Common myeloid progenitor, CD34-positive (primary cell): ENCODE results near the gene ACOD1.

Source experiments
- CTCF ChIA-PET: fragments of 350-600 bp; sonication (Branson Sonifier 250); formaldehyde crosslinking; loops from one replicate; lab custom pipeline; 2021; ENCODE audit warnings: antibody characterized with exemption; lab: Charles Lee
- POLR2A ChIA-PET: fragments of 350-600 bp; sonication (Branson Sonifier 250); formaldehyde crosslinking; loops from one replicate; lab custom pipeline; 2021; ENCODE audit warnings: antibody characterized with exemption; lab: Charles Lee
- DNase-seq, 3 donors: peaks; one replicate each; pipeline versions ENCODE4 v3.0.0 to v3.0.0-alpha.2; 2013
- H3K27ac ChIP-seq, 2 experiments: 1 replicate in 1 of 2; 2 replicates in 1 of 2; pipeline ENCODE4 v1.7.0; 2013; ENCODE audit warnings: inconsistent platforms in 2 of 2, low read length in 2 of 2, mild to moderate bottlenecking in 2 of 2, low read depth in 1 of 2, moderate library complexity in 1 of 2; ENCODE audit not compliant: severe bottlenecking in 2 of 2, insufficient read depth in 1 of 2, poor library complexity in 1 of 2
- H3K27me3 ChIP-seq, 5 experiments: replicated peaks in 2 of 5; 1 replicate in 3 of 5; 2 replicates in 2 of 5; pipeline versions ENCODE4 v1.6.1 to v1.7.0; 2013; ENCODE audit warnings: low read length in 4 of 5, mild to moderate bottlenecking in 2 of 5, moderate library complexity in 2 of 5, inconsistent platforms in 1 of 5; ENCODE audit not compliant: insufficient read depth in 5 of 5, control insufficient read depth in 4 of 5
- H3K36me3 ChIP-seq, 4 experiments: 1 replicate in 2 of 4; 2 replicates in 2 of 4; pipeline versions ENCODE4 v1.6.1 to v1.7.0; 2013; ENCODE audit warnings: low read length in 3 of 4, control low read depth in 1 of 4, mild to moderate bottlenecking in 1 of 4; ENCODE audit not compliant: control insufficient read depth in 4 of 4, insufficient read depth in 4 of 4
- H3K4me1 ChIP-seq, 4 experiments: 1 replicate in 3 of 4; 2 replicates in 1 of 4; pipeline versions ENCODE4 v1.6.1 to v1.7.1; 2013; ENCODE audit warnings: low read length in 3 of 4, mild to moderate bottlenecking in 3 of 4, control low read depth in 1 of 4, inconsistent platforms in 1 of 4, moderate library complexity in 1 of 4; ENCODE audit not compliant: control insufficient read depth in 4 of 4, insufficient read depth in 4 of 4; ENCODE audit errors: control extremely low read depth in 1 of 4
- H3K4me3 ChIP-seq, 7 experiments: 1 replicate in 4 of 7; 2 replicates in 3 of 7; pipeline versions ENCODE4 v1.5.1 to v1.7.0; 2013; ENCODE audit warnings: mild to moderate bottlenecking in 7 of 7, low read length in 6 of 7, moderate library complexity in 6 of 7, inconsistent platforms in 2 of 7, low read depth in 2 of 7, control low read depth in 1 of 7; ENCODE audit not compliant: insufficient read depth in 4 of 7, control insufficient read depth in 1 of 7; ENCODE audit errors: extremely low read depth in 1 of 7
- H3K9me3 ChIP-seq, 5 experiments: 1 replicate in 4 of 5; 2 replicates in 1 of 5; pipeline versions ENCODE4 v1.6.1 to v1.7.1; 2013; ENCODE audit warnings: low read length in 4 of 5, mild to moderate bottlenecking in 2 of 5, inconsistent platforms in 1 of 5, low read depth in 1 of 5, moderate library complexity in 1 of 5; ENCODE audit not compliant: control insufficient read depth in 4 of 5, insufficient read depth in 2 of 5; ENCODE audit errors: control extremely low read depth in 1 of 5
- whole genome bisulfite sequencing: methylation state at CpG from one replicate; pipeline ENCODE4 v1.1.5; 2013; ENCODE audit not compliant: insufficient coverage; 5-methylcytosine and 5-hydroxymethylcytosine counted together

Gene ACOD1

GRCh38 chr13:76932076-76932475, 16.2 kb upstream of the ACOD1 start:
- Histone ChIP-seq H3K36me3 (no peaks in the 10 kb centered on the region), H3K4me1 (peaks cover 0 to 2% (median 0%) of the 10 kb centered on the region in 4 experiments), H3K27me3 (no peaks in the 10 kb centered on the region), H3K4me3 (no peak overlapping the region), H3K9me3 (peaks cover 0 to 7% (median 3%) of the 10 kb centered on the region in 5 experiments), H3K27ac (no peak overlapping the region)
- WGBS: 60% methylated on average over 1 of the region's 4 CpGs
- DNase-seq: no peak
- POLR2A ChIA-PET: no interaction called here
- CTCF ChIA-PET: interaction anchor here (1.3 to 1.4 kb wide), 2 partner anchors 9 to 50 kb away, joined by 5 read pairs; no protein-coding TSS in a partner anchor

- no peaks in the 10 kb centered on the region for H3K4me1 ChIP-seq
- H3K27ac ChIP-seq: no peak overlapping the region
- no peaks in the 10 kb centered on the region for H3K36me3 ChIP-seq
- ChIA-PET CTCF (no interaction called here), POLR2A (no interaction called here)
- no peaks in the 10 kb centered on the region for H3K27me3 ChIP-seq
- H3K4me3 ChIP-seq: no peak overlapping the region
- no peak for DNase-seq
- no CpG with 5 or more reads among the region's 1 CpG for WGBS
- H3K9me3 ChIP-seq: peaks cover 0 to 7% (median 3%) of the 10 kb centered on the region in 5 experiments
Observed at GRCh38 chr13:76934671-76935070, 13.6 kb upstream of the ACOD1 start.

GRCh38 chr13:76936763-76937162, 11.5 kb upstream of the ACOD1 start:
- Histone ChIP-seq H3K9me3 (peaks cover 0 to 3% (median 0%) of the 10 kb centered on the region in 5 experiments), H3K4me1 (no peaks in the 10 kb centered on the region), H3K36me3 (no peaks in the 10 kb centered on the region), H3K27me3 (no peaks in the 10 kb centered on the region), H3K4me3 (no peak overlapping the region), H3K27ac (no peak overlapping the region)
- CTCF ChIA-PET: no interaction called here
- POLR2A ChIA-PET: no interaction called here
- WGBS: 93% methylated on average over 2 of the region's 2 CpGs
- DNase-seq: no peak

- Histone ChIP-seq H3K4me1 (no peaks in the 10 kb centered on the region), H3K4me3 (no peak overlapping the region), H3K36me3 (no peaks in the 10 kb centered on the region), H3K27ac (no peak overlapping the region), H3K9me3 (peaks cover 0 to 1% (median 0%) of the 10 kb centered on the region in 5 experiments), H3K27me3 (no peaks in the 10 kb centered on the region)
- no peak for DNase-seq
- POLR2A ChIA-PET: no interaction called here
- WGBS: 94% methylated on average over 2 of the region's 2 CpGs
- CTCF ChIA-PET: interaction anchor here (0.9 kb wide), 1 partner anchor 11 kb away, joined by 3 read pairs; no protein-coding TSS in a partner anchor
Observed at GRCh38 chr13:76937281-76937820, 11.0 kb upstream of the ACOD1 start.

GRCh38 chr13:76939215-76939614, 9.1 kb upstream of the ACOD1 start:
- ChIA-PET CTCF (no interaction called here), POLR2A (no interaction called here)
- no peaks in the 10 kb centered on the region for H3K27me3 ChIP-seq
- H3K9me3 ChIP-seq: peaks cover 0 to 1% (median 0%) of the 10 kb centered on the region in 5 experiments
- H3K36me3 ChIP-seq: no peaks in the 10 kb centered on the region
- H3K27ac ChIP-seq: no peak overlapping the region
- DNase-seq: no peak
- H3K4me3 ChIP-seq: no peak overlapping the region
- H3K4me1 ChIP-seq: no peaks in the 10 kb centered on the region
- no CpG with 5 or more reads among the region's 3 CpGs for whole genome bisulfite sequencing

- Histone ChIP-seq H3K36me3 (no peaks in the 10 kb centered on the region), H3K27ac (no peak overlapping the region), H3K9me3 (no peaks in the 10 kb centered on the region), H3K4me3 (no peak overlapping the region), H3K4me1 (no peaks in the 10 kb centered on the region), H3K27me3 (no peaks in the 10 kb centered on the region)
- ChIA-PET CTCF (no interaction called here), POLR2A (no interaction called here)
- DNase-seq: no peak
- 88% methylated on average over 1 of the region's 4 CpGs for WGBS
Observed at GRCh38 chr13:76942363-76942762, 5.9 kb upstream of the ACOD1 start.

GRCh38 chr13:76943646-76944045, 4.7 kb upstream of the ACOD1 start:
- DNase-seq: no peak
- no peaks in the 10 kb centered on the region for H3K27me3 ChIP-seq
- no peaks in the 10 kb centered on the region for H3K36me3 ChIP-seq
- H3K9me3 ChIP-seq: no peaks in the 10 kb centered on the region
- ChIA-PET CTCF (no interaction called here), POLR2A (no interaction called here)
- H3K27ac ChIP-seq: no peak overlapping the region
- no peaks in the 10 kb centered on the region for H3K4me1 ChIP-seq
- no peak overlapping the region for H3K4me3 ChIP-seq
- WGBS: 100% methylated on average over 1 of the region's 2 CpGs
